A673 (cell line): ENCODE data around the gene TSSK2. TPM values are rescaled to one million over a fixed set of nuclear protein-coding genes. Genes with fewer than 3 reads are reported as not detected.

ENCODE experiments used
- BruUV-seq: library from RNA; stranded (reverse); fragments of 400-500 nt; replicated peaks from 2 replicates; lab custom pipeline; 2021; lab: Mats Ljungman, UMichigan
- CTCF ChIA-PET: fragments of 300-600 bp; sonication (Branson Sonifier 250); formaldehyde crosslinking; loops from one replicate; lab custom pipeline; 2022; ENCODE audit warnings: antibody characterized with exemption; lab: Charles Lee
- POLR2A ChIA-PET: fragments of 300-600 bp; sonication (Branson Sonifier 250); formaldehyde crosslinking; loops from one replicate; lab custom pipeline; 2022; ENCODE audit warnings: antibody characterized with exemption; ENCODE audit not compliant: low non-redundant PET; lab: Charles Lee
- DNase-seq: peaks from one replicate; pipeline ENCODE4 v3.0.0-alpha.2; 2015; ENCODE audit warnings: low spot score
- H3K27ac ChIP-seq: fragments of 200-600 bp; sonication (generic); 2 replicates; pipeline ENCODE4 v1.5.1; 2016; ENCODE audit warnings: mixed run types, low read depth, mild to moderate bottlenecking, mixed read lengths, antibody characterized with exemption, low read length; ENCODE audit not compliant: poor library complexity, severe bottlenecking
- H3K27me3 ChIP-seq: fragments of 200-600 bp; sonication (generic); replicated peaks from 2 replicates; pipeline ENCODE4 v1.6.1; 2017; ENCODE audit warnings: mixed run types, low read depth, mild to moderate bottlenecking, mixed read lengths, antibody characterized with exemption, low read length; ENCODE audit not compliant: insufficient read depth, poor library complexity
- H3K36me3 ChIP-seq: fragments of 200-600 bp; sonication (generic); 2 replicates; pipeline ENCODE4 v1.6.1; 2016; ENCODE audit warnings: mixed run types, mild to moderate bottlenecking, mixed read lengths, antibody characterized with exemption, low read length; ENCODE audit not compliant: insufficient read depth, poor library complexity, severe bottlenecking
- H3K4me1 ChIP-seq: fragments of 200-600 bp; sonication (generic); 2 replicates; pipeline ENCODE4 v1.6.1; 2017; ENCODE audit warnings: mixed run types, mild to moderate bottlenecking, mixed read lengths, antibody characterized with exemption, low read length; ENCODE audit not compliant: insufficient read depth, poor library complexity, severe bottlenecking
- H3K4me3 ChIP-seq: fragments of 200-600 bp; sonication (generic); 2 replicates; pipeline ENCODE4 v1.5.1; 2016; ENCODE audit warnings: low read depth, mixed run types, mild to moderate bottlenecking, mixed read lengths, low read length; ENCODE audit not compliant: poor library complexity, severe bottlenecking
- H3K9me3 ChIP-seq: fragments of 200-600 bp; sonication (generic); 2 replicates; pipeline ENCODE4 v1.6.1; 2016; ENCODE audit warnings: mixed run types, low read depth, mild to moderate bottlenecking, mixed read lengths, antibody characterized with exemption, low read length; ENCODE audit not compliant: poor library complexity, severe bottlenecking
- EZH2 ChIP-seq: fragments of 200-600 bp; sonication (generic); IDR thresholded peaks from 2 replicates; pipeline ENCODE4 v1.6.1; 2017; ENCODE audit warnings: borderline replicate concordance, low read depth, mild to moderate bottlenecking, mixed read lengths, antibody characterized with exemption, low read length; ENCODE audit not compliant: poor library complexity, severe bottlenecking
- intact Hi-C: fragments of 100-400 bp; cut with micrococcal nuclease; formaldehyde crosslinking; loops from one replicate; pipeline ENCODE4 v1.10.0; 2022; ENCODE audit not compliant: unreplicated experiment
- total RNA-seq: library from RNA; stranded (reverse); gene quantifications from 2 replicates; pipeline ENCODE4 v1.2.3, GENCODE V29; 2021
- TF ChIP-seq, protein P1 (sequence below): fragments of 300-800, 200-600 bp; sonication (generic); conservative IDR thresholded peaks from 2 replicates; pipeline ENCODE4 v1.5.1; 2017; ENCODE audit warnings: low read depth, mild to moderate bottlenecking, antibody characterized with exemption, low read length, moderate library complexity, mixed read lengths

Gene TSSK2
- total RNA-seq, 1 experiment from 2014 or later: not detected

DNA sequence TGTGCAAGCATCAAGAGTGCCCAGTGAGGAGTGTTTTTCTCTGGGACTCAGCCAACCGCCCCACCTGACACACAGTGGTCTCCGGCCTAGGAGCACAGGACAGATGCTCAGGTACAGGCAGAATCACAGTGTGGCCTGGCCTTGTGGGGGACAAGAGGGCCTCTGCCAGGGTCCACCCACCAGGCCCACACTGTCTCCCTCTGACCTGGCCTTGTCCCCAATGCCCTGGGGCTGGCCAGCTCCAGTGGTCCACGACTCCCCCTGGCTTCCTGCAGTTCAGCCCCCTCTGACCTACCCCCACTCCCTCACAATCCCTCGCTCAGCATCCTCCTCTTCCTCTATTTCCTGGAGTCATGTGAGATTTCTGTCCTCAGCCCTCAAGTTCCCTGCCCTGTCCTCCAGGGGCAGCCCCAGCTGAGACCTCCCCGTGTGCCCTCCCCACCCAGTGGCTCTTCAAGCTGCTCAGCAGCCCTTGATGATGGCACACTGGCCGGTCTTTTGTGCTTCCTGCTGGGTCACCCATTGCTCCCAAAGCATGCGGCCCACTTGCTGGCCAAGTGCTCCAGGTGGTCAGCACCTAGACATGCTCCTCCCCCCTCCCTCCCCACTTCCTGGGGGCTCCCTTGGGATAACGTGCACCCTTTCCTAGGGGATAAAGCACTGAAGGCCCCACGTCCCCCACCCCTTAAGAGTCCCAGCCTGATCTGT, 1.7 kb downstream of the TSSK2 start:
- TF ChIP-seq, protein P1, sequence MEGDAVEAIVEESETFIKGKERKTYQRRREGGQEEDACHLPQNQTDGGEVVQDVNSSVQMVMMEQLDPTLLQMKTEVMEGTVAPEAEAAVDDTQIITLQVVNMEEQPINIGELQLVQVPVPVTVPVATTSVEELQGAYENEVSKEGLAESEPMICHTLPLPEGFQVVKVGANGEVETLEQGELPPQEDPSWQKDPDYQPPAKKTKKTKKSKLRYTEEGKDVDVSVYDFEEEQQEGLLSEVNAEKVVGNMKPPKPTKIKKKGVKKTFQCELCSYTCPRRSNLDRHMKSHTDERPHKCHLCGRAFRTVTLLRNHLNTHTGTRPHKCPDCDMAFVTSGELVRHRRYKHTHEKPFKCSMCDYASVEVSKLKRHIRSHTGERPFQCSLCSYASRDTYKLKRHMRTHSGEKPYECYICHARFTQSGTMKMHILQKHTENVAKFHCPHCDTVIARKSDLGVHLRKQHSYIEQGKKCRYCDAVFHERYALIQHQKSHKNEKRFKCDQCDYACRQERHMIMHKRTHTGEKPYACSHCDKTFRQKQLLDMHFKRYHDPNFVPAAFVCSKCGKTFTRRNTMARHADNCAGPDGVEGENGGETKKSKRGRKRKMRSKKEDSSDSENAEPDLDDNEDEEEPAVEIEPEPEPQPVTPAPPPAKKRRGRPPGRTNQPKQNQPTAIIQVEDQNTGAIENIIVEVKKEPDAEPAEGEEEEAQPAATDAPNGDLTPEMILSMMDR: no peak
- no peak for TF ChIP-seq EZH2
- Histone ChIP-seq H3K27me3 (no peaks in the 10 kb centered on the region), H3K4me3 (no peak overlapping the region), H3K36me3 (peaks cover 3% of the 10 kb centered on the region), H3K27ac (no peak overlapping the region), H3K4me1 (no peaks in the 10 kb centered on the region), H3K9me3 (no peaks in the 10 kb centered on the region)
- intact Hi-C loops: no loop called here
- no TSS peak for BruUV-seq
- CTCF ChIA-PET: no interaction called here
- no peak for DNase-seq
- POLR2A ChIA-PET: no interaction called here

DNA sequence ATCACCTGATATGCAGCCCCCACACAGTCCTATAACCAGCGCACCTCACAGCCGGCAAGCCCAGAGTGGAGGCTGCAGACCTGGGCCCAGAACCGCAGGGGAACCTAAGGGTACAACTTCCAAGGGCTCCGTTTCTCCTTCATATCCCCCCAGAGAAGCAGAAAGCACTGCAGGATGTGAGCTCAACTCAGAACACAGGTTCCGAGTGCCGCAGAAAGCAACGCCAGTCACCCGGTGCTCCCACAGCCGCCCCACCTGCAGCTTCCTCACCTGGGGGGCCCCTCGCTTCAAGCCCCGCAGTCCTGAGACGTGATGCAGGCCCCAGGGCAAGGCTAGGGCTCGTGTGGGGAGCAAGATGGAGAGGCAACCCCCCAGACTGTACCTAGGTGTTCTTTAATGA, 2.5 kb downstream of the TSSK2 start:
- Histone ChIP-seq H3K9me3 (no peaks in the 10 kb centered on the region), H3K27ac (no peak overlapping the region), H3K27me3 (no peaks in the 10 kb centered on the region), H3K4me1 (no peaks in the 10 kb centered on the region), H3K4me3 (no peak overlapping the region), H3K36me3 (peaks cover 3% of the 10 kb centered on the region)
- POLR2A ChIA-PET: no interaction called here
- no peak for DNase-seq
- intact Hi-C loops: no loop called here
- TF ChIP-seq, protein P1: no peak
- TF ChIP-seq EZH2: no peak
- no TSS peak for BruUV-seq
- CTCF ChIA-PET: no interaction called here

DNA sequence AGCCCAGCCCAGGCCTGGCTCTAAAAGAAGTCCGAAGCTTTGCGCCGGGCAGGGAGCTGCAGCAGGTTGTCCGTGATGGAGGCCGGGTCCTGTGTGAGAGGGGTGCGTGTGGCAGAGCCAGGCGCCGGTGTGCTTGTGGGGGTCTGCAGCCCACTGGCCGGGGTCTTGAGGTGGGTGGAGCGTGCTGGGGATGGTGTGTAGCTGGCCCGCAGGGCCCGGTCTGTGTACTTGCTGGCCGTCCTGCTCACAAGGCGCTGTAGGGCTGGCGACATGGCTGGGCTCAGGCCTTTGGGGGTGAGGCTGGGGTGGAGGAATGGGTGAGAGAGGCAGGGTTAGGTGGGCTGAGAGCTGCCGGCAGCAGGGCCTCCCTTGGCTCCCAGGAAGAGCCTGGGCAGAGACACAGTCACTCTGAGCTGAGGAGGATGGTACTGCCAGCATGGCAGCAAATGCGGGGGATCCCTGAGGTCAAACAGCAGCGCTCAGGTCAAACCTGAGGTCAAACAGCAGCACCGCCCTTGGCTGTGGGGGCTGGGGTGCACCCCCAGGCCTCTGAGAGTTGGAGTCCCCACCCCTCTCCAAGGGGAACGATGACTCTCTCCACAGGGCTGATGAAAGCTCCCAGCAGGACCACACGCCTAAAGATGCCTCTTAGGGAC, 3.2 kb downstream of the TSSK2 start:
- CTCF ChIA-PET: no interaction called here
- no peak for DNase-seq
- no TSS peak for BruUV-seq

More for the DNA sequence above, 3.2 kb downstream of the TSSK2 start:
- no peaks in the 10 kb centered on the region for H3K27me3 ChIP-seq
- TF ChIP-seq, protein P1: no peak
- no peak for TF ChIP-seq EZH2
- H3K4me1 ChIP-seq: no peaks in the 10 kb centered on the region
- H3K36me3 ChIP-seq: peaks cover 5% of the 10 kb centered on the region
- intact Hi-C loops: no loop called here
- H3K9me3 ChIP-seq: no peaks in the 10 kb centered on the region
- no peak overlapping the region for H3K27ac ChIP-seq
- H3K4me3 ChIP-seq: no peak overlapping the region
- POLR2A ChIA-PET: no interaction called here
